Neuronal stem cell (in vitro differentiated cells): ENCODE measurements around the gene FADS3.

ENCODE experiments used
- DNase-seq: peaks from one replicate; pipeline ENCODE4 v3.0.0-alpha.2; 2013; ENCODE audit warnings: low spot score
- H2AFZ ChIP-seq: one replicate; pipeline ENCODE4 v1.6.1; 2013; ENCODE audit warnings: mild to moderate bottlenecking, low read length, inconsistent platforms
- H2AK5ac ChIP-seq: 2 replicates; pipeline ENCODE4 v1.6.1; 2013; ENCODE audit warnings: low read depth, mild to moderate bottlenecking, inconsistent platforms, low read length, moderate library complexity, mixed read lengths
- H2BK120ac ChIP-seq: 2 replicates; pipeline ENCODE4 v1.6.1; 2013; ENCODE audit warnings: low read depth, mild to moderate bottlenecking, inconsistent platforms, low read length, moderate library complexity, mixed read lengths
- H2BK12ac ChIP-seq: one replicate; pipeline ENCODE4 v1.6.1; 2013; ENCODE audit warnings: low read length, inconsistent platforms
- H2BK15ac ChIP-seq: 2 replicates; pipeline ENCODE4 v1.6.1; 2013; ENCODE audit warnings: mild to moderate bottlenecking, low read length, inconsistent platforms, mixed read lengths
- H2BK5ac ChIP-seq: one replicate; pipeline ENCODE4 v1.6.1; 2013; ENCODE audit warnings: inconsistent platforms, mild to moderate bottlenecking, low read length, moderate library complexity
- H3K14ac ChIP-seq: one replicate; pipeline ENCODE4 v1.6.1; 2013; ENCODE audit warnings: low read length, inconsistent platforms
- H3K18ac ChIP-seq: 2 replicates; pipeline ENCODE4 v1.6.1; 2013; ENCODE audit warnings: low read length, inconsistent platforms
- H3K23ac ChIP-seq: 2 replicates; pipeline ENCODE4 v1.6.1; 2013; ENCODE audit warnings: low read depth, mild to moderate bottlenecking, mixed read lengths, low read length, inconsistent platforms; ENCODE audit not compliant: poor library complexity
- H3K27ac ChIP-seq: replicated peaks from 3 replicates; pipeline ENCODE4 v1.5.1; 2013; ENCODE audit warnings: low read length, inconsistent platforms
- H3K27me3 ChIP-seq, 3 experiments: 2 replicates each; pipeline ENCODE4 v1.6.1; 2013; ENCODE audit warnings: low read length in 3 of 3, mild to moderate bottlenecking in 2 of 3, inconsistent platforms in 1 of 3, low read depth in 1 of 3, mixed read lengths in 1 of 3, moderate library complexity in 1 of 3; ENCODE audit not compliant: control insufficient read depth in 3 of 3, insufficient read depth in 3 of 3
- H3K36me3 ChIP-seq, 2 donors: replicated peaks in 1 of 2; 2 replicates each; pipeline ENCODE4 v1.6.1; 2013; ENCODE audit warnings: low read length in 2 of 2; ENCODE audit not compliant: control insufficient read depth in 2 of 2, insufficient read depth in 2 of 2
- H3K4ac ChIP-seq: 2 replicates; pipeline ENCODE4 v1.6.1; 2013; ENCODE audit warnings: inconsistent platforms, mild to moderate bottlenecking, low read length, moderate library complexity
- H3K4me1 ChIP-seq, 2 donors: 1 replicate in 1 of 2; 2 replicates in 1 of 2; pipeline ENCODE4 v1.6.1; 2013; ENCODE audit warnings: low read length in 2 of 2, low read depth in 1 of 2; ENCODE audit not compliant: control insufficient read depth in 2 of 2, insufficient read depth in 1 of 2
- H3K4me2 ChIP-seq: one replicate; pipeline ENCODE4 v1.6.1; 2013; ENCODE audit warnings: mild to moderate bottlenecking, low read length, inconsistent platforms; ENCODE audit not compliant: insufficient read depth, poor library complexity, severe bottlenecking
- H3K4me3 ChIP-seq, 2 donors: 2 replicates each; pipeline ENCODE4 v1.5.1; 2013; ENCODE audit warnings: low read length in 2 of 2, mild to moderate bottlenecking in 2 of 2, inconsistent platforms in 1 of 2, moderate library complexity in 1 of 2
- H3K79me1 ChIP-seq: one replicate; pipeline ENCODE4 v1.6.1; 2013; ENCODE audit warnings: low read depth, mild to moderate bottlenecking, inconsistent platforms, low read length, moderate library complexity
- H3K9ac ChIP-seq: one replicate; pipeline ENCODE4 v1.6.1; 2013; ENCODE audit warnings: mild to moderate bottlenecking, low read depth, low read length, inconsistent platforms; ENCODE audit not compliant: poor library complexity
- H3K9me3 ChIP-seq, 2 donors: replicated peaks in 1 of 2; 2 replicates each; pipeline versions ENCODE3 to v1.6.1; 2013; ENCODE audit warnings: low read length in 2 of 2, mild to moderate bottlenecking in 2 of 2, inconsistent platforms in 1 of 2, low read depth in 1 of 2, mixed read lengths in 1 of 2, moderate library complexity in 1 of 2; ENCODE audit not compliant: control insufficient read depth in 2 of 2, insufficient read depth in 1 of 2
- H4K8ac ChIP-seq: one replicate; pipeline ENCODE4 v1.6.1; 2013; ENCODE audit warnings: low read depth, mild to moderate bottlenecking, inconsistent platforms, low read length, moderate library complexity
- H4K91ac ChIP-seq: one replicate; pipeline ENCODE4 v1.6.1; 2013; ENCODE audit warnings: low read length, low read depth, mild to moderate bottlenecking, inconsistent platforms; ENCODE audit not compliant: poor library complexity
- WGBS, 2 donors: extraction: QIAGEN DNeasy Blood & Tissue Kit; methylation state at CpG; one replicate each; pipeline ENCODE4 v1.1.7; 2013; ENCODE audit warnings: missing lambda C conversion rate in 2 of 2, mixed read lengths in 1 of 2; ENCODE audit not compliant: insufficient read length in 2 of 2, insufficient replicate concordance in 1 of 2; ENCODE audit errors: extremely low coverage in 2 of 2; 5-methylcytosine and 5-hydroxymethylcytosine counted together

FADS3 gene

GRCh38 chr11:61885784-61886580, 5.4 kb downstream of the FADS3 start:
- H2AFZ ChIP-seq, result no peak overlapping the region
- no peak overlapping the region for H2AK5ac ChIP-seq
- no peak overlapping the region for H3K4me2 ChIP-seq
- no peak overlapping the region for H3K14ac ChIP-seq
- H3K4ac ChIP-seq, result no peak overlapping the region
- H3K36me3 ChIP-seq, result no peaks in the 10 kb centered on the region
- no peak overlapping the region for H3K27ac ChIP-seq
- H3K18ac ChIP-seq, result no peak overlapping the region
- H3K9ac ChIP-seq, result no peak overlapping the region
- H3K23ac ChIP-seq, result no peak overlapping the region
- peaks cover 0 to 9% (median 0%) of the 10 kb centered on the region in 3 experiments for H3K27me3 ChIP-seq
- H2BK15ac ChIP-seq, result no peak overlapping the region
- no peaks in the 10 kb centered on the region for H3K79me1 ChIP-seq
- WGBS, 2 donors, result no CpG with 5 or more reads among the region's 13 CpGs
- H4K8ac ChIP-seq, result no peak overlapping the region
- no peak overlapping the region for H3K4me3 ChIP-seq
- peaks cover 8 to 16% of the 10 kb centered on the region in 2 donors for H3K4me1 ChIP-seq
- no peak overlapping the region for H2BK120ac ChIP-seq
- H4K91ac ChIP-seq, result no peak overlapping the region
- peaks cover 2 to 9% of the 10 kb centered on the region in 2 donors for H3K9me3 ChIP-seq
- no peak for DNase-seq
- H2BK12ac ChIP-seq, result no peak overlapping the region
- no peak overlapping the region for H2BK5ac ChIP-seq

DNA sequence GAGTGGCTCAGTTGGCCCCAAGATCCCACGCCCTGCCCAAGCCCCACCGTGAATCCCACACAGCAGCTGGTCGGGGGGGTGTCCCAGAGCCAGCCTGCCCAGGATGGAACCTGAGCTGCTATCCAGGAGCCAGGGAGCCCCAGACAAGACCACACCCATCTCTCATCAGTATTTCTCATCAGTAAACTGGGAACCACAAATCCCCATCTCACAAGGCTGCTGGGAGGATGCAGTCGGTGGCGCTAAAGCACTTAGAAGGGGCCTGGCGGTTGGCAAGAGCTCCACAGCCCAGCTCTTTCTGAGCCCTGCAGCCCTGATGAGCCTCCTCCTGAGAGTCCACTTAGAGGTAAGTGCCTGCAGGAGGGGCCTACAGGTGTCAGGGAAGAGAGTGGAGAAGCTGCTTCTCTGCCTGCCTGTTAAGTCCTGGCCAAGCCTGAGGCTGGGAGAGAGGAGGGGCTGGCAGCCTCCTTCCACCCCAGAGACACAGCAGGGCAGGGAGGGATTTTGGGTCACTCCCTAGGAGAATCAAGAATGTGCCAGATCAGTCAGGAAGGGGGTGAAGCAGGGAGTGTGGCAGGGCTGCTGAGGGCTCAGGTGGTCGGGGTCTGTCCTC, 6.1 kb downstream of the FADS3 start:
- Histone ChIP-seq H3K27ac (no peak overlapping the region), H2BK120ac (no peak overlapping the region), H4K91ac (no peak overlapping the region), H3K27me3 (peaks cover 0 to 2% (median 0%) of the 10 kb centered on the region in 3 experiments), H2BK5ac (no peak overlapping the region), H3K9ac (no peak overlapping the region), H3K36me3 (no peaks in the 10 kb centered on the region), H3K4me2 (no peak overlapping the region), H3K9me3 (peaks cover 2 to 9% of the 10 kb centered on the region in 2 donors), H3K4ac (no peak overlapping the region), H2AFZ (no peak overlapping the region), H3K14ac (no peak overlapping the region), H3K4me3 (no peak overlapping the region), H3K23ac (no peak overlapping the region), H3K18ac (no peak overlapping the region), H3K79me1 (no peaks in the 10 kb centered on the region), H2BK12ac (no peak overlapping the region), H2AK5ac (no peak overlapping the region), H4K8ac (no peak overlapping the region), H2BK15ac (no peak overlapping the region), H3K4me1 (peaks cover 4 to 10% of the 10 kb centered on the region in 2 donors)
- no CpG with 5 or more reads among the region's 7 CpGs for WGBS, 2 donors
- no peak for DNase-seq

- H2AK5ac ChIP-seq, result no peak overlapping the region
- H2BK12ac ChIP-seq, result no peak overlapping the region
- H2BK15ac ChIP-seq, result no peak overlapping the region
- H3K4me3 ChIP-seq, result no peak overlapping the region
- H3K4me2 ChIP-seq, result no peak overlapping the region
- H4K8ac ChIP-seq, result no peak overlapping the region
- no peak overlapping the region for H3K27ac ChIP-seq
- peaks cover 1 to 9% of the 10 kb centered on the region in 2 donors for H3K4me1 ChIP-seq
- no peak overlapping the region for H3K14ac ChIP-seq
- peaks cover 2 to 9% of the 10 kb centered on the region in 2 donors for H3K9me3 ChIP-seq
- H2BK120ac ChIP-seq, result no peak overlapping the region
- H3K18ac ChIP-seq, result no peak overlapping the region
- no peak overlapping the region for H3K9ac ChIP-seq
- H3K79me1 ChIP-seq, result no peaks in the 10 kb centered on the region
- H4K91ac ChIP-seq, result no peak overlapping the region
- H3K23ac ChIP-seq, result no peak overlapping the region
- H2AFZ ChIP-seq, result no peak overlapping the region
- no CpG with 5 or more reads among the region's 5 CpGs for WGBS, 2 donors
- DNase-seq, result no peak
- no peaks in the 10 kb centered on the region for H3K36me3 ChIP-seq
- H2BK5ac ChIP-seq, result no peak overlapping the region
- no peaks in the 10 kb centered on the region for H3K27me3 ChIP-seq
- H3K4ac ChIP-seq, result no peak overlapping the region
These were observed 7.4 kb downstream of the FADS3 start for GRCh38 chr11:61883947-61884346.

DNA sequence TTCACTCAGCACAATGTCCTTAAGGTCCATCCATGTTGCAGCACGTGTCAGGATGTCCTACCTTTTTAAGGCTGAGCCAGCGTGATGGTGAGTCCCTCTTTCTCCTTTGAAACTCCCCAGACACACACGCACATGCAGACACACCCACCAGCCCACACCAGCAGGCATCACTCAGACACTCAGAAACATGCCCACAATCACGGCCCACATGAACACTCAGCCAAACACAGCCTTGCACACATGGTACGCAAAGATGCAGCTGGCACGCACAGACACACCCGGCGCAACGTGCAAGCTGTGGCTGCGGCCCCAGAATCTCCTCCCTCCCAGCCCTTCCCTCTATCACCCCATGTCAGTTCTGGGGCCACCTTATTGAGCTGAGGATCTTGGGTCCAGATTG, 8.0 kb downstream of the FADS3 start:
- no peak overlapping the region for H3K14ac ChIP-seq
- no peak overlapping the region for H2AK5ac ChIP-seq
- no peak overlapping the region for H3K27ac ChIP-seq
- no peaks in the 10 kb centered on the region for H3K36me3 ChIP-seq
- no peak overlapping the region for H2AFZ ChIP-seq
- H3K23ac ChIP-seq, result no peak overlapping the region
- no peak overlapping the region for H3K9ac ChIP-seq
- no peak overlapping the region for H3K4me3 ChIP-seq
- peaks cover 1 to 9% of the 10 kb centered on the region in 2 donors for H3K4me1 ChIP-seq
- H2BK120ac ChIP-seq, result no peak overlapping the region
- H2BK12ac ChIP-seq, result no peak overlapping the region
- no peak for DNase-seq
- H3K9me3 ChIP-seq, result peaks cover 2 to 9% of the 10 kb centered on the region in 2 donors
- no CpG with 5 or more reads among the region's 10 CpGs for WGBS, 2 donors
- no peak overlapping the region for H2BK15ac ChIP-seq
- no peak overlapping the region for H3K4ac ChIP-seq
- H4K91ac ChIP-seq, result no peak overlapping the region
- no peak overlapping the region for H3K4me2 ChIP-seq
- no peak overlapping the region for H2BK5ac ChIP-seq
- no peak overlapping the region for H4K8ac ChIP-seq
- H3K18ac ChIP-seq, result no peak overlapping the region
- H3K27me3 ChIP-seq, result no peaks in the 10 kb centered on the region
- no peaks in the 10 kb centered on the region for H3K79me1 ChIP-seq
